GM21515 (cell line): ENCODE data around the gene FCN3.

ENCODE experiments used
- ATAC-seq: cut with Tn5 transposase; IDR thresholded peaks from one replicate; pipeline ENCODE4 v1.9.1; 2021; ENCODE audit not compliant: unreplicated experiment

Gene FCN3

DNA sequence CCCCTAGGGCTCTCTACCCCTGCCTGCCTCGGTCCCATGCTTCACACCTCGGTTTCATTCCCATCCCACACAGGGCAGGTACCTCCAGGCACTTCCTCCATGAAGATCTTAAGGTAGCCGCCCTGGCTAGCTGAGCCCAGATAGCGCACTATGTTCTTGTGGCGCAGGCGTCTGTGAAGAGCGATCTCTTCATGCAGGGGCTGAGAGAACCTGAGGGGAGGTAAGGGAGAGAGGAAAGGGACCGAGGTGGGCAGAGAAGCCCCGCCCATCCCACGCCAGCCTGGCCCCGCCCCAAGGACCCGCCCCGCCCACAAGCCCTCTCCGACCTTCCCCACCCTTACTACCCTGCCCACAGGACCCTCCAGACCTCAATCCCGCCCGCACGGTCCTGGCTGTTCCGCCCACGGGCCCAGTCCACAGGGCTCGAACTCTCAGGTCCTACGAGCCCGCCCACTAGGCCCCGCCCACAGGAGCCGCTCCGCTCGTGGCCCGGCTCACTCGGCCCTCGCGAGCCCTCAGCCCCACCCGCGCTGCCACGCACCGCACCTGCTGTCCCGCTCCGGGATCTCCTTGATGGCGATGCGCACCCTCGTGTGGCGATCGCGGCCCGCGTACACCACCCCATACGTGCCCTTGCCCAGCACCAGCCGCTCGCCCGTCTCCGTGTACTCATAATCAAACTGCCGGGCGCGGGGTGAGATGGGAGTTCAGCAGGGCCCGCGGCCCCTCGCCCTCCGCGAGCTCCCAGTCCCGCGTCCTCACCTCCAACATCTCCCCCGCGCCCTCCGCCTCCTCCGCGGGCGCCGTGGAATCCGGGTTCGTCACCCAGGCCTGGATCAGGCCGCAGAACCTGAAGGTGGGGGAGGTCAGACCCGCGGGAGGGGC lies 14.2 kb downstream of the FCN3 start:
- ATAC-seq, result no peak

DNA sequence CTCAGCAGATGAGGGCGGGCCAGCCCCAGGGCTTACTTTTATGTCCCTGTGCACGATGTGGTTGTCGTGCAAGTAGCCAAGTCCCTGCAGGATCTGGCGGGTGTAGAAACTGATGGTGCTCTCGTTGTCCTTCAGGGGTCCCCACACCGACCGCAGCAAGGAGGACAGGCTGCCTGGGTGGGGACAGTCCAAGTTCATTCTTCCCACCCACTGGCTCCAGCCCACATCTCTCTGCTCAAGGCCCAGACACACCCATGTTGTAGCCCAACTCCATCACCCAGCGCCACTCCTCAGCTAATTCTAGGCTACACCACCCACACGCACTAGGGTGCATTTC lies 14.8 kb downstream of the FCN3 start:
- no peak for ATAC-seq

DNA sequence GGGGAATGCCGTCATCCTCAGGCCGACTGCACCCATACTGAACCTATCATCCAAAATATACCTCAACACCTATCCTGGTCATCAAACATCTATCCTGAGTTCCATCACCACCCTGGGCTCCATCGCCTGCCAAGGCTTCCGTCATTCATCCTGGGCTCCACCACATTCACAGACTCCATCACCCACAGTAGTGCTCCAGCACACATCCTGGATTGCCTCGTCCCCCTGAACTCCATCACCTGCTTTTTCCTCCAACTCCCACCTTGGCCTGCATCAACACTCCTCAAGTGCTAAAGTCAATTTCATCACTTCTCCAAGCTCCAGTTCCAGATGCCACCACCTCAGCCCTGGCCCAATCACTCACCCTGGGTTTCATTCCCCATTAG lies 15.7 kb downstream of the FCN3 start:
- no peak for ATAC-seq

DNA sequence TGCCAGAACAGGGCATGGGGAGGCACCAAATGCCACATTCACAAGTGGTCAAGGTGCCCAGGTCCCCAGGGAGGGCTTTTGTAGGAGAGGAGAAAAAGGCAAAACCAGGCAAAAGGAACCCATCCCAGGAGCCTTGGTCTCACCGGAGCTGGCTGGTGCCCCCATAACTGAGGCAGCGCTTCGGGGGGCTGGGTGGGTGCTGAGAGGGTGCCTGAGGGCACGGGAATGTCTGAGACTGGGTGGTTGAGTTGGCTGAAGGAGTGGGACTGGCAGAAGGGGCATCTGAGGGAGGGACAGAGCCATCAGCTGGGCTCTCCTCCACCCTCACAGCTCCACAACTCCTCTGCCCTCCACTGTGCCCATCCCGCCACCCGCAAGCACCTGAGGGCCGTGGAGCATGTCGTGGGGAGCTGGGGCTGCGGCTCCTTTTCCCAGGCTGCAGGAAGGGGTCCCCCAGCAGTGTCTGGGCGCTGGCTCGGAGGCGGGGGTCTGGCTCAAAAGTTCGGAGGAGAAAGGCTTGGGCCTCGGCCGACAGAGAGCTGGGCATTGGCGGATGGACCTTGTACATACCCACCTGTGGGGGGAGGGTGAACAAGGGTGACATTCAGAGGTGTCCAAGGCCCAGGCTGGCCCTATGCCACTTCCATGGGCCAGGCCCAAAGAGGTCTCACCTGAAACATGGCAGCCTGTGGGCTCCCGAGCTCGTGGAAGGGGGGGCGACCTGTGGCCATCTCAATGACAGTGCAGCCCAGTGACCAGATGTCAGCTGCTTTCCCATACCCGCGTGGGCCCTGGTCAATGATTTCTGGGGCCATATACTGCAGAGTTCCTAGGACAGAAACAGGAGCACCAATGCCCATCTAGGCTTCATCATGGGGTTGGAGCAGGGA lies 16.3 kb downstream of the FCN3 start:
- no peak for ATAC-seq

DNA sequence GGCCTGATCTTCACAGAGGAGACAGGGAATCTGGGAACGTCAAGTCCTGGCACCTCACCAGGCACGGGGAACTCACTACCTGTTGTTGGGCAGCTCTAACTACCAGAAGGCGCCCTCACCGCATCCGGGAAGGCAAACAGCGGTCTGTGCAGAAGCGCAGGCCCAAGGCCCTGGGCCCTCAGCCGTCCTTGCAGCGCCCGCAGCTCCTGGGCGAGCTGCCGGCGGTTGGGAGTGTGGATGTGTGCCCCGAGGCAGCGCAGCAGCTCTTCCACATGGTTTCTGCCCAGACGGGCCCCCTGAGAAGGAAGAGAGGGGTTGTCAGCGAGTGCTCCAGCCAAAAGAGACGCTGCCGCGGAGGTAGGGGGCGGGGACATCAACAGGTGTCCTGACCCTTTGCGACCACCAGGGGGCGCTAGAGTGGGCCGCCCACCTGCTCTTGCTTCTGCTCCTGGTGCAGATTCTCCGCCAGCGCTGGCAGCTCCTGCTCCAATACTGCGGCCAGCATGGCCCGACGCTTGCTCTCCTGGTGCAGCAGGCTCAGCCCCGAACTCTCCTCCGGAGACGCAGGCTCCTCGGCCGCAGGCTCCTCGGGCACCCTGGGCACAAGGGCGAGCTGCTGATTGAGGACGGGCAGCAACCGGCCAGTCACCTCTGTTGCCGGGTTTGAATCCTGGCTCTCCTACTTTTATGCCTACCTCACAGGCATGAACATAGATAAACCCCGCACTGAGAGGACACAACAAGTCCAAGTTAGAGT lies 17.2 kb downstream of the FCN3 start:
- ATAC-seq, result no peak

DNA sequence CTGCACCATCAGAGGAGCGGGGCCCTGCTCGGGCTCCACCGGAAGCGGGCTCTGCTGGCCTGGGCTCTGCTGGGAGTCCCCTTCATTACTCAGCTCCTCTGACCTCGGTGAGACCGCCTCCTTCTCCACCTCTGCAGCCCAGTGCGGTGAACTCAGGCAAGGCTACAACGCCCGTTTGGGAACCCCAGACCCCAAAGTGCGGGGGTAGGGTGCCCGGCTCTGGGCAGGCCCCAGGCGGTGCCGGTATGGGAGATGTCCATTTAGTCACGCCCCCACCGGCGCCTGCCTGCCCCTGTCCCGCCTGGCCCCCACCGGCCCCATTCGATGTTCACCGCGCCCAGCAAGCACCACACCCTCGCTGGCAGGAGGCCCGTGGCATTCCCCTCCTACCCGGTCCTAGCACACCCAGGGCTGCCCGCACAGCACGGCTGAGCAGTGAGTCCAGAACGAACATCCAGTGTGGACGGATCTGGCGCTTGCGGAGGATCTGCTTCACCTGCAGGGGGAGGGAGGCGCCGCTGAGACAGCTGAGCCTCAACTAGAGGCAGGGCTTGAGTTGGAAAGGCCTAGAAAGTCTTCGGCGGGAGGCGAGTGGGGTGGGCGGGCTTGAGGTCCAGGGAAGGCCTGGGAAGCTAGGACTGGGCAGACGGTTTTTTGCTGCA lies 17.9 kb downstream of the FCN3 start:
- ATAC-seq, result no peak

DNA sequence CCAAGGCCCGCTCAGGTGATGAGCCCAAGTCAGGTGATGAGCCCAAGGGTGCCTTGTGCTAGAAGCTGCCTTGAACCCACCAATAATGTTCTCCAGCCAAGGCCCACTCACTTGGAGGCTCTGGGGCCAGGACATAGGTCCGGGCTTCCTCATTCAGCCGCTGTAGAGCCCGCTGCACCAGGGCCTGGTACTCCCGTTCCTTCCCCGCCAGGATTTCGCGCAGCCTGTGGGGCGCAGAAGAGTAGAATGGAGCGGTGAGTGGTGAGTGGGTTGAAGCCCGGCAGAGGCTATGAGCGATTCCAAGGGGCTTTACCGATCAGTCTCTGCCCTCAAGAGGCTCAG lies 18.4 kb downstream of the FCN3 start:
- ATAC-seq, result no peak

DNA sequence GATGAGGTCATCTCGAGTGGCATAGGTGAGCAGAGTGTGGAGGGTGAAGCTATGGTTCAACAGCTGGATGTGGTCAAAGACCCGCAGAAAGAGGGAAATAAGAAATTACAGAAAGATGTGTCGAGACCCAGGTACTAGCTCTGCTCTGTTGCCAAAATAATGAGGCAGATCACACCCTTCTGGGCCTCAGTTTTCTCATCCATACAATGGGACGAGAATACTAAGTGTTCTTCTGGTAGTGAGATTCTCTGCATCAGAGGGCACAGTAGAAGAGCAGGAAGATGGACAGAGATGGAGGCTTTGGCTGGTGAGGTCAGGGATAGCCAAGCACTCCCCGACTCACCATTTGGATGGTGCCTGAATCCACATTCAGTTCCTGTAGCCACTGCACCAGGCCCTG lies 18.9 kb downstream of the FCN3 start:
- ATAC-seq, result no peak

DNA sequence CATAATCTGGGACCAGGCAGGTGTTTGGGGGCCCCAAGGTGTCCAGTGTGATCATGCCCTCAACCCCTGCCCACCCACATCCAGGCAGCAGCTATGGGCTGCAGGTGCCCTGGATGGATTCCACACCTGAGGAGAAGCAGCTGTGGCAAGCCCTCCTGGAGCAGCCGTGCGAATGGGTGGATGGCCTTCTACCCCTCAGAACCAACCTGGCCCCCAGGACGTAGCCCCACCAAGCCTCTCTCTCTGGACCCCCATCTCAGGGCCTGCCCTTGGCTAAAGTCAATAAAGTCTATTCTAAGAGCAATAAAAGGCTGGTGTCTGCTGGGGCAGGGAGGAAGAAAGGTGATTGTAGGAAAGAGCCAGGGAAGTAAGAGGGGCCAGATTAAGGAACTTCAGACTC lies 21.0 kb downstream of the FCN3 start:
- ATAC-seq, result no peak

DNA sequence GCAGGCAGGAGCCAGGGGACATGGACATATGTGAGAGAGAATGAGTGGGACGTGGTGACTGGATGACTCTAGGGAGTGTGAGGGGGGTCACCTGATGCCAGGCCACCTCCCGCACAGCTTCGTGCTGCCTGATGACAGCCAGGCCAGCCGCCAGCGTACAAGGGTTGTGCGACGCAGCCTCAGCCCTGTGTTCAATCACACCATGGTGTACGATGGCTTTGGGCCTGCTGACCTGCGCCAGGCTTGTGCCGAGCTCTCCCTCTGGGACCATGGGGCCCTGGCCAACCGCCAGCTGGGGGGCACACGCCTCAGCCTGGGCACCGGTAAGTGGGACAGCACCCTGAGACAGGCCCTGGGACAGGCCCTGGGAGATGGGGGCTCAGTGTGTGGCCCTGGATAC lies 21.5 kb downstream of the FCN3 start:
- no peak for ATAC-seq

DNA sequence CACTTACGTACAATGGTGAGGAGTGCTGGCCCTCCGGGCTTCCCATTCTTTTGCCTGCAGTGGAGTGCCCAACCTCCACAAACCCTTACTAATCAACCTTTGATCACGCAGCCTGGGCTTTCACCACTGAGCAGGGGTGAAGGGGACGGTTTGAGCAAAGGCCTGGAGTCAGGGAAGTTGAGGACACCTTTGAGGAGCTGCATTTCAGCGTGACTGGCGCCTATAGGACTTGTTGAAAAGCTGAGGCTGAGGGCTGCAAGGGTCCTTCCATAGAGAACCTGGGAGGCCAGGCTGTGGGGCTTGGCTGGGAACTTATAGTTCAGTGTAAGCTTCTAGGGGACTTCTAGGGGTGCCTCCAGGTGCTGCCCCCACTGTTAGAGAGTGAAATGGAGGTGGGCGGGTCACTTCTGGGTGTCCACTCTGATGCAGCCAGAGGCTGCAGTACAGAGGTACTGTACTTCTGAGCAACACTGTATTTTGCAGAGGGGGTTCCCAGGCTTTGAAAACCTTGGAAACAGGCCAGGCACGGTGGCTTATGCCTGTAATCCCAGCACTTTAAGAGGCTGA lies 23.0 kb downstream of the FCN3 start:
- ATAC-seq, result no peak

DNA sequence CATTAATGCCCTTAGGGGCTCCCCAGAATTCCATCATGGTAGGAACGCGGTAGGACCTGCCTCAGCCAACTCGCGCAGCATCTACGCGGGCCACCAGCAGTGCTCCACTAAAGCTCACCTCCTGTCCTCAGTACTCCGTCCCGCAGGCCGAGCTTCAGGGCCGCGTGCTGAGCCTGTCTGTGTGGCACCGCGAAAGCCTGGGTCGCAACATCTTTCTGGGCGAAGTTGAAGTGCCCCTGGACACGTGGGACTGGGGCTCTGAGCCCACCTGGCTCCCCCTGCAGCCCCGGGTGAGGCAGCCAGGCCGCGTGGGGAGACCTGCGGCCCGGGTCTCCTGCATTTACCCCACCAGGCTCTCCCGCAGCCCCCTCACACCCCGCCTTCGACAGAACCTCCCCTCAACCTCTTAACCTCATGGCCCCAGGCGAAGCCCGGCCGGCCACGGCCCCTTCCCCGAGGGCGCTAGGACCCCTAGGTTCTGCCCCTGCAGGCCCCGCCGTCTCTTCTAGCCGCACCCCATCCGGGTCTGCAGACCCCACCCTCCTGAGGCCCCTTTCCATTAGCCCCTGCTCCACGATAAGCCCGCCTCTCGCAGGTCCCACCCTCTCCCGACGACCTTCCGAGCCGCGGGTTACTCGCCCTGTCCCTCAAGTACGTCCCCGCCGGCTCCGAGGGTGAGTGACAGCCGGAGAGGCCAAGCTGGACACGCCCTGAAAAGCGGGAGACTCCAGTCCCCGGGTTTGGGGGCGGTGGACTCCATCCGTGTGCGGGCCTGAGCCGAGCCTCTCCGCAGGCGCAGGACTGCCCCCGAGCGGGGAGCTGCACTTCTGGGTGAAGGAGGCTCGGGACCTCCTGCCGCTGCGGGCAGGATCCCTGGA lies 23.7 kb downstream of the FCN3 start:
- no peak for ATAC-seq

DNA sequence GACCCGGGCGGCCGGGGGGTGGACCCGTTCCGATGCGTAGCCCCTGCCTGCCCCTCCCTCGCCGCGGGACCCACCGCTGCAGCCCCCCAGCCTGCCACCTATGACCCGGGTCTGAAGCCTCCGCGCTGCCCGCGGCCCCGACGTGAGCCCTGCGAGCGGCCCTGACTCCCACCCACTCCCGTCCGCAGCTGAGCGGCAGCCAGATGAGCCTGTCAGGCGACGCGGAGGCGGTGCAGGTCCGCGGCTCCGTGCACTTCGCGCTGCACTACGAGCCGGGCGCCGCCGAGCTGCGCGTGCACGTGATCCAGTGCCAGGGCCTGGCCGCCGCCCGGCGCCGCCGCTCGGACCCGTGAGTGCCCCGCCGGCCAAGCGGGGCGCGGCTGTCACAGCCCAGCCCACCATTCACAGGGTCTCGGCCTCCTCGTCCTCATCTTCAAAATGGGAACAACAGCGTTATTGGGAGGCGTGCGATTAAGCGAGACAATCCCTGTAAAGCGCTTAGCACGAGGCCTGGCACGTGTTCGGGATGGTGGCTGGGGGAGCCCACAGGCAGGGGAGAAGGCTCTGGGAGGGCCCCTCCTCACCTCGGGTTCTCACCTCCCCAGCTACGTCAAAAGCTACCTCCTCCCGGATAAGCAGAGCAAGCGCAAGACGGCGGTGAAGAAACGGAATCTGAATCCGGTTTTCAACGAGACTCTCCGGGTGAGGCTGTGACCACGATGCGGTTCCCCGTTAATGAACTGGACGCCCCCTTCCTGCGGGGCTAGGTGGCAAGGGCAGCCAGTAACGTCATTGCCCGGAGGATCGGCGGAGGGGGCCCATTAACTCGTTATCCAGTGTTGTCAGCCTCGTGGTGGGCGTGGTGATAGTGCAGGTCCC lies 24.6 kb downstream of the FCN3 start:
- ATAC-seq, result no peak

DNA sequence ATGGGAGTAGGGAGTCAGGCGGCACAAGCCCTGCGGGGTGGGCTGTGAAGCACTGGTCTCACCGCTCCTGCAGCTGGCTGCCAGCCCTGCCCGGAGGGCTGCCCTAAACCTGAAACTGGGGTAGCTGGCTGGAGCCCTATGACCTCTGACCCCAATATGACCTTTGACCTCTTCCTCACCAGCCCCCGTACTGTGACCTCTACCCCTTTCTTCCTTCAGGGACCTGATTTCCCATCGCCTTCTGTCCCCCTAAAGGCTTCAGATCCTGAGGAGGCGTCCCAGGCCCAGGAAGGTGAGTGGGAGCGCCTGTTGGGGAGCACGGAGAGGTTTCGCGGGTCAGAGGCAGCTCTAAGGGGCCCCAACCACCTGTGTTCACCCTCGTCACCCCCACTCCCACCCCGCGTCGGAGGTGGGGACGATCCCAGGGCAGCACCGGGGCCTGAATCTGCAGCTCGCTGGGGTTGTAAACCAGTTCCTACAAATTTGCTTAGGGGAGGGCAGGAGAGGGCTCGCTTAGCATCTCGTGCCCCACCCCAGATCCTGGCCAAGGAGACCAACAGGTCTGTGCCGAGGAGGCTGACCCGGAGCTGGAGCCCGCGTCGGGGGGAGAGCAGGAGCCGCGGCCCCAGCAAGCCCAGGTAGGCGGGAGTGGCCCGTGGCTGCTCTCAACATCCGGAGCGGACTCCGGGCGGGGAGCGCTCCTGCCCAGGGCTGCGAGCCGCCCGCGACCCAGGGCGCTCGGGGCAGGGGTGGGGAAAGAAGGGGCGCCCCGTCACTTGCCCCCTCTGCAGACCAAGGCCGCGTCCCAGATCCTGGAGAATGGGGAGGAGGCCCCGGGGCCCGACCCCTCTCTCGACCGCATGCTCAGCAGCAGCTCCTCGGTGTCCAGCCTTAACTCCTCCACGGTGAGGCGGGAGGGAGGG lies 25.5 kb downstream of the FCN3 start:
- ATAC-seq, result no peak

DNA sequence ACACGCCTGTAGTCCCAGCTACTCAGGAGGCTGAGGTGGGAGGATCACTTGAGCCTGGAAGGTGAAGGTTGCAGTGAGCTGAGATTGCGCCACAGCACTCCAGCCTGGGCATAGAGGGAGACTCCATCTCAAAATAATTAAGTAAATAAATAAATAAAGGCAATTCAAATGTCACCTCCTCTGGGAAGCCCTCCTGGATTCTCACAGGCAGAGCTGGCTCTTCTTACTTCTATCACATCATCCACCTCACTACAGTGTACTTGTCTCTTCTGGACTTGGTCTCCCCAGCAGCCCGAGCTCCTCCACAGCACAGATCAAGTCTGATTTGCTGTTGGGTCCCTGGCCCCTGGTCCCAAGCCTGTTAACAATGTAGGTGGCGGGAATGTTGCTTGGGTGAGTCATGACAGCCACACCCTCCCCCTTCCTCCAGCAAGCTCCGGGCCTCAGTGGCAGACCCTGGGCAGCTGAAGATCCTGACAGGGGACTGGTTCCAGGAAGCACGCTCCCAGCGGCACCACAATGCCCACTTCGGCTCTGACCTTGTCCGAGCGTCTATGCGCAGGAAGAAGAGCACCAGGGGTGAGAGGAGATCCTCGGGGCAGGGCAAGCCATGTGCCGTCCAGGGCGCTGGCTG lies 27.5 kb downstream of the FCN3 start:
- ATAC-seq, result no peak

DNA sequence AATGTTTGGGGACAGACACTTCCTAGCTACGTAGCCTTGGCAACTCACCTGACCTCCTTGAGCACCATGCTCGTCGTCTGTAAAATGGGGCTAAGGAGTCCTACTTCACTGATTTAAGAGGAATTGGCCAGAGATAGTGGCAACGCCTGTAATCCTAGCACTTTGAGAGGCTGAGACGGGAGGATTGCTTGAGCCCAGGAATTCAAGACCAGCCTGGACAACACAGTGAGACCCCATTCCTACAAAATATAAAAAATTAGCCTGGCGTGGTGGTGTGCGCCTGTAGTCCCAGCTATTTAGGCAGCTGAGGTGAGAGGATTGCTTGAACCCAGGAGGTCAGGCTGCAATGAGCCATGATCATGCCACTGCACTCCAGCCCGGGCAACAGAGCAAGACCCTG lies 28.3 kb downstream of the FCN3 start:
- ATAC-seq, result no peak

DNA sequence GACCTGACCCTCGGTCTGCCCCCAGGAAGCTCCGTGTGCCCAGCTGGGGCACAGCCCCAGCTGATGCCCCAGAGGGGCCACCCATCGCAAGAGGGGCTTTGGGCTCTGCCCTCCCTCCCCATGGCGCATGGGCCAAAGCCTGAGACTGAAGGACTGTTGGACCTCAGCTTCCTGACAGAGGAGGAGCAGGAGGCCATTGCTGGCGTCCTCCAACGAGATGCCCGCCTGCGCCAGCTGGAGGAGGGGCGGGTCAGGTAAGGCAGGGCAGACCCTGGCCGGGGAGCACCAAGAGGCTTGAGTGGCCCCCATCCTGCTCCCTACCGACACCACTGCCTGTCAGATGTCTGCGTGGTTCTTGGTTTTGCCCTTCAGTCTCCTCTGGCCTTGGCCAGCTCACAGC lies 29.4 kb downstream of the FCN3 start:
- ATAC-seq, result no peak
